T47D (cell line): ENCODE data around the gene ADGRL1.

ENCODE experiments used
- DNase-seq, 2 experiments: peaks; one replicate each; pipeline versions ENCODE4 v3.0.0 to v3.0.0-alpha.2; 2011 to 2012; ENCODE audit warnings: low read depth in 1 of 2, low spot score in 1 of 2
- JUND ChIP-seq: IDR thresholded peaks from 2 replicates; pipeline ENCODE4 v1.6.1; 2012; ENCODE audit warnings: low read depth
- in situ Hi-C: cut with HindIII; loops from 2 replicates; pipeline ENCODE4 v1.10.0; 2016; ENCODE audit warnings: low sequenced_read_pairs, low pct_unique_long_range_greater_than_20kb

Gene ADGRL1

GRCh38 chr19:14142262-14143190 lies 63.4 kb downstream of the ADGRL1 start:
- in situ Hi-C loops = no loop called here
- no peak for TF ChIP-seq JUND
- DNase-seq = no peak

GRCh38 chr19:14141041-14141440 lies 64.9 kb downstream of the ADGRL1 start:
- TF ChIP-seq JUND = no peak
- no peak for DNase-seq
- in situ Hi-C loops = no loop called here

- TF ChIP-seq JUND = no peak
- in situ Hi-C loops = no loop called here
- DNase-seq = peak in 1 of 2 experiments; percentile 87
Observed at GRCh38 chr19:14139944-14140343, 66.0 kb downstream of the ADGRL1 start.

GRCh38 chr19:14138576-14139265 lies 67.2 kb downstream of the ADGRL1 start:
- in situ Hi-C loops = no loop called here
- TF ChIP-seq JUND = no peak
- peak in 1 of 2 experiments; percentile 29 for DNase-seq

- TF ChIP-seq JUND = no peak
- in situ Hi-C loops = no loop called here
- DNase-seq = peak; percentile 92 to 99
Observed at GRCh38 chr19:14136509-14137281, 69.3 kb downstream of the ADGRL1 start, which contains the start of gene ASF1B. TSS of gene ASF1B (minus strand) at chr19:14136589. CDS start at chr19:14136456, 133 bp downstream.

- no peak for TF ChIP-seq JUND
- in situ Hi-C loops = no loop called here
- DNase-seq = no peak
Observed at GRCh38 chr19:14135985-14136508, 69.9 kb downstream of the ADGRL1 start.

- no peak for DNase-seq
- in situ Hi-C loops = no loop called here
- TF ChIP-seq JUND = no peak
Observed at GRCh38 chr19:14135355-14135754, 70.6 kb downstream of the ADGRL1 start.

- in situ Hi-C loops = no loop called here
- TF ChIP-seq JUND = no peak
- no peak for DNase-seq
Observed at GRCh38 chr19:14127929-14128509, 78.0 kb downstream of the ADGRL1 start.

- in situ Hi-C loops = no loop called here
- no peak for DNase-seq
- no peak for TF ChIP-seq JUND
Observed at GRCh38 chr19:14127176-14127575, 78.8 kb downstream of the ADGRL1 start.

- DNase-seq = no peak
- in situ Hi-C loops = no loop called here
- TF ChIP-seq JUND = no peak
Observed at GRCh38 chr19:14122924-14123323, 83.0 kb downstream of the ADGRL1 start.

- no peak for TF ChIP-seq JUND
- in situ Hi-C loops = no loop called here
- DNase-seq = no peak
Observed at GRCh38 chr19:14120497-14120780, 85.5 kb downstream of the ADGRL1 start.

- no peak for DNase-seq
- in situ Hi-C loops = no loop called here
- no peak for TF ChIP-seq JUND
Observed at GRCh38 chr19:14119644-14120496, 86.1 kb downstream of the ADGRL1 start.
